Globus pallidus (tissue), 1 donor: Measurements from ENCODE around the gene FANCL.
"Not testable (repeated sequence)": the region's sequence is repeated elsewhere in the genome, so short reads cannot be mapped to it uniquely, and the experiment has no call there.

Experiments
- DNase-seq: peaks from one replicate; pipeline ENCODE4 v3.0.0-alpha.2; 2015; ENCODE audit warnings: low spot score

FANCL gene

DNA sequence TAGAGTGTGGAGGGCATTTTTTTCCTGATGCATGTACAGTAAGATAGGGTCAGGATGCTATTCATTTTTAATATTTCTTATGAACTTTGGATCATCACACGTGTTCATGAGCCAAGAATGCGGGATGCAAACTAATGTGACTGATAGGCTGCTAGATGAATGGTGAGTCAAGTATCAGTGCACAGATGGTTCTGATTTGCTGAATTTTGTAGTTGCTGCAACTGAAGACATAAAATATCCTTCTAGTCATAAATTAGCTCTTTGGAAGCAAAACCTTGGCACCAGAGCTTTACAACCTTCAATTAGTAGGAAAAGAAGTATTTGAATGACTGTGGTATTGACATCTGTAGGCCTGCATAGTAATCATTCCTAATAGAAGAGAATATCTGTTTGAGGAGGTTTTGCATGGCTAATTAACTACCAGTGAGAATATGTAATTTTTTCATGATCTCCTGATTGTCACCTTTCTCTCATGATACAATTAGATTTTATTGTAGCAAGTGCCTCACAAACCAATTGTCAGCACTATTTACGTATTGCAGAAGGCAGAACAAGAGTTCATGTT is 100.5 kb downstream of the FANCL start:
- DNase-seq = no peak

DNA sequence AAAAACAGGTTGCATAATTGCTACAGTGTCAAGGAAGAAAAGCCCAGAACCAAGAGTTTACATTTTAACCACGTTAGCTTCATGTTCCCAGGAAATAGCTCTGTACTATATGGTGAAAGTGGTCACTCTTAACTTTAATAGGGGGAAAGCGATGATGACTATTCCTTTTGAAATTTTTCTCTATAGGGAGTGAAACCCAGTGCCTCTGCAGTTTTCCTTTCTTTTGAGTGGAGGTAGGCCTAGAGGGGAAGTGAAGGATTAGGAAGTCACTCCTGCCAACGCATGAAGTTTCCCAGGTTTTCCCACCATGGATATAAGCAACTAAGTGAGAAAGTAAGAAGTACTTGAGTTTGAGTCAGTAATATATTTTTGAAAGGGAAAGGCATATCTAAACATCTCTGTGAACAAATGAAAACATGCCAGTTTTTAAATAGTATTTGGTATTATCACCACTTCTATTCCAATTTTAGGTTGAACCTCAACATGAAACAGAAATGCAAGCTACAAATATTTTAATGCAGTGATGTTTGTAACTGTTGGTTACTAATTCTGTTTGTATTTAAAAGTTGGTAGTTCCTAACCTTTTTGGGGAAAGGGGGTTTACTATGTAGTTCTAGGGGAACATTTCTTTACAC is 102.6 kb downstream of the FANCL start:
- no peak for DNase-seq

DNA sequence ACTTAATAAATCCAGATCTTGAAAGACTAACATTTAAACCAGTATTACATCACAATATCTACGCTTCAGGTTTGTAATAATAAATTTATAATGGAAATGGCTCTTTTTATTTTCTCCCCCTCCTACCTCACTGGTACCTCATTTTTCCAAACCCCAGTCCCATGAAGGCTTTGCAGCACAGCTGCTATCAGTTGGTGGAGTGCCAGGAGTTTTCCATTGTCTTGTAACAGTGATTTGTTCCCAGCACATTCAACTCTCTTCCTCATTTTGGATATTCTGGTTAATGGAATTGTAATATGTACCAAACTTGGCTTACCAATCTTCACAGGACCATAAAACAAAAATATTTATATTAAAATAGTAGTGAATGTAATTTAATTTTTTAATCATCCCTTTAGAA is 103.3 kb downstream of the FANCL start:
- peak; percentile 77 for DNase-seq

DNA sequence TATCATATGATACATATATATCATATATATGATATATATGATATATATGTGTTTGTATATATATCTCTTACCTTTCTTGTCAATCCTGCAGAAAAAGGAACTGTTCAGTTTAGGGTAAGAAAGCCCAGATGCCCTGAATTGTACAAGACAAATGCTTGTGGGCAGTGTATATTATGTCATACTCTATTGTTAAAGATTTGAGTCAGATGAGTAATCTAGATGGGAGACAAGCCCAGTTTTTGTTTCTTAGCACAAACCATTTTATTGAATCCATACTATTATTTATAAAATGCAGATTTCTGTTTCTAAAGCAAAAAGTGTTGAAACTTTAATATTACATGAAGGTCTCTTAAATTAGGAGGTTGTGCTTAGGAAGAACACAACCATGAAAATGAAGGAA is 103.9 kb downstream of the FANCL start:
- DNase-seq = peak; percentile 50

DNA sequence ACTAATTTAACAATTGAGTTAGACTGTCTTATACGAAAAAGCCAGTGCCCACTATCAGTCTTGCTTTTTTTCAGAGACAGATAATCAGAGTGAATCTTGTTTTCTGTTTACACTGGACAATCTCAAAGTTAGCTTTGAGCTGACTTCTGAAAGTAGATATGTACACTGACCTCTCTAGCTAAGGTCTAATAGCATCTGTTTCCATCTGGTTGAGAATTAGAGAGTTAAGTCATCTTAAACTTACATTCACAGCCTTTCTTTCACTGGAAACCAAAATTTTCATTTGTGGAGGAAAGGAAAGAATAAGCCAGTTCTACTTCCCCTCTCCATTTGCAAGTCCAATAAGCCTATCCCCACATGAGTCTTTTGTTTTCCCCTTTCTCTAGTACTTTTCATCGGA is 105.3 kb downstream of the FANCL start:
- peak; percentile 43 for DNase-seq

DNA sequence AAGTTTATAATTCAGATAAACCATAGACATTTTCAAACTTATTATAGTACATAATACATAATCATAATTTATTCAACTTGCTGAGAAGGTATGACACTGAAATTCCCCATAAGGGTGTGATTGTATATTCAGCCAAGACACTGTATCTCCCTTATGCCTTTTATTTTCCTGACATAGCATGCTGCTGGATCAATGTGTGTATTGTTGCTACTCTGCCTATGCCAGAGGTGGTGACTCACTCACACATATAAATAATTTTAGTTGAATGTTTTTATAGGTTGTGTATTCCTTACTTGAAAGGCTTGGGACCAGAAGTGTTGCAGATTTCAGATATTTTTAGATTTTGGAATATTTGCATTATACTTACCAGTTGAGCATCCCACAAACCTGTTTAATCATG is 107.7 kb downstream of the FANCL start:
- DNase-seq = no peak

DNA sequence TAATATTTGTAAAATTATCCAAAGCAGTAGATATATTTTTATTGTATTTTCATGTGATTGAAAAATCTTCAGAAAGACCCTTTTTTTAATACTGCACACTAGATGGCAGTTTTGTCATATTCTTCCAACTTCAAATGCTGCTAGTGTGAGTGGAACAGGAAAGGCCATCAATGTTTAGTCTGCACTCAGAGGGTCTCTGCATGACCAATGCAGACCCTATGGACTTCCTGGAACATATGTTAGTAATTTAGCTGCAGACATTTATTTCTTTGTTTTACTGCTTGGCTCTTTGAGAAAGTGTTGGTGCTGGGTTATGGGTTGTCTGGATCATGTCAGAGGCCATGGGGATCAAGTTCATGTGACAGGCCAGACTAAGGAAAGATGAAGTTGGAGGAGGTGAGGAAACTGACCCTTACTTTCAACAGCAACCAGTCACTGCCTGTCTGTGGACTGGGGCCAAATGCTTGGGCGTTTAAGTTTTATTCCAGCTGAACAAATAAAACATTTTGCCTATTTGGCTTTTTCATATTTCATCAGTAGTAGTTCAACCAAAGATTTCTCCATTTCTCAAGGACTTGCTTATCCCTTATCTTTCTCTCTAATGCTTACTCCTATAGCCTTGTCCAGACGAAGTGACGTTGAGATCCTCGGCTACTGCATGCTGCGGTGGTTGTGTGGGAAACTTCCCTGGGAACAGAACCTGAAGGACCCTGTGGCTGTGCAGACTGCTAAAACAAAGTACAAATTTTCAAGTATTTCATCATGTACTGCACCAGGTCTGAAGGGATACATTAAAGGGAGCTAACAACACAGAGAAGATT is 109.7 kb downstream of the FANCL start:
- peak; percentile 74 for DNase-seq

DNA sequence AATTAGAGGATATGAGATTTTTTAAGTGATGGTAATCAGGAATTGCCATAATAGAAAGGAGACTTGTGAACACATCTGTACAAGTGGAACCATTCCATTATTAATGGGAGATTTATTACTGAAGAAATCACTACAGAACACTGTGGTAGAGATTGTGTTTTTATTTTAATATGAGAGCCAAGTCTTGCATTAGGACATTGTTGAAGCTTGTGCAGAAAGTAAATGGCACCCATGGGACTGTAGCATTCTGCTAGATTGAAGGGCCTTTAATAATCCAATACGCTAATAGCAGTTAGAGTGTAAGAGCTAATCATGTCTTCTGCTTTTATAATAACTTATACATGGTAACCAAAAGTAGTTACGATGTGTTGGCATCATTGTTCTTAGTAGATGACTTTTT is 110.9 kb downstream of the FANCL start:
- DNase-seq = no peak

DNA sequence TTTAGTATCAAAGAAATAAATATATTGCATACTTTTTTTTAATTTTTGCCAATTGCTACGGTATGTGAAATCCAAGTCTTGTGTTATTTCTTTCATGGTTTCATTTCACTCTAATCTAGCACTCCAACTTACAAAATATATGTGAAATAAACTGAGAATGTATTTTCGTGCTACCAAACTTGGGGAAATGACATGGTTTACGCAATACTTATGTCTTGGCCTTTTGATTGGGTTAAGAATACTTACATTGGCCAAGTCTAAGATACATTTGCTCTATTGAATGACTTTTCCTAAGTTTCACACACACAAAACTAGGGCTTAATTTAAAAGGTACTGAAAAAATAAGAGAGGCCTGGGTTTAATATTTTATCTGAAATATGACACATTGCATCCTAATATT is 114.0 kb downstream of the FANCL start:
- DNase-seq = no peak

DNA sequence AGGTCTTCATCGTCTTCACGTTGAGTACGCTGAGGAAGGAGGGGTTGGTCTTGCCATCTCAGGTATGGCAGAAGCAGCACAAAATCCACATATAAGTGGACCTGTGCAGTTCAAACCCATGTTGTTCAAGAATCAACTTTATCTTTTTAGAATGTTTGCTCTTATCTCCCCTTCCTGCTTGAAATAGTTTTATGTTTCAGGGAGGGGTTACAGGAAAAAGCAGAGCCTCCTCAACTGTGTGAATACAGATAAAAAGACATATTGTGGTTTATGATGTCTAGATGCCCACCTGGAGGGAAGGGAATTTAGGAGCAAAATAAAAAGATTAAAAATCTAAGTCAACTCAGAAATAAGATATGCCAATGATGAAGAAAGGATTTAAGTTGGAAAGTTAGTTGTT is 118.6 kb downstream of the FANCL start:
- no peak for DNase-seq

DNA sequence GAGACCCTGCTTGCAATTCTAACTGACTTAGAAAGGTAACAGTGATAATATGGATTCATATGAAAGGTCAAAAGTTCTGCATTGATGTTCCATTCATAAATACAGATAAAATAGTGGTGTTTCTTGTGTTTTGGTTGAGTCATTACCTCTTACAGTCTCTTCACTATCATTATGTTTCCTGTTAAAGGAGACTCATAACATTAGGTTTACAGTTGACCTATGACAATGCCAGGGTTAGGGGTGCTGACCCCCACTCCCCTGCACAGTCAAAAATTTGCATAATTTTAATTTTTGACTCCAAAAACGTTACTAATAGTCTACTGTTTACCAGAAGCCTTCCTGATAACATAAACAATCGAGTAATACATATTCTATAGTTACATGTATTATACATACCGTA is 119.1 kb downstream of the FANCL start:
- no peak for DNase-seq

DNA sequence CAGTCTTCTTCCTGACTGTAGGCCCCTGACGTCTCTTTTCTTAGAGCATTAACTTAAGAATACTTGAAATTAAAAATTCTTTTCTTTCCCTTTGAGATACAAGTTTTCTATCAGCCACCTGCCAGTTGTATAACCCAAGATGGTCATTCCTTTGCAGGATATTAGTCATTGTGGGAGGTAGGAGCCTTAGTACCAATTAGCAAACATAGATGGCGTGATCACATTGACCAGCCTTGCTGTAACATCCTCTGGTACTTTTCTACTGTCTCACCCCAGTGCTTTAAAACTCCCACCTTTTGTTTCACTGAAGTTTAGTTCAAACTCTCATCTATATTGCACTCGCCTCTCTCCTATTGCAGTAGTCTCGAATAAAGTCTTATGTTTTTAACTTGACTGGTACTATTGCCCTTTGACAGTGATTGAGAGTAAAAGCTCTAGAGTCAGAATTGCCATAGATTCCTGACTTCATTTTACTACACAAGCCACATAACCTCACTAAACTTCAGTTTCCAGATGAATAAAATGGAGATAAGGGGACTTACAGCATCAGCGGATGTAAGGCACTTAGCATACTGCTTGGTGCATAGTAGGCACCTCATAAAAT is 120.4 kb downstream of the FANCL start:
- no peak for DNase-seq

DNA sequence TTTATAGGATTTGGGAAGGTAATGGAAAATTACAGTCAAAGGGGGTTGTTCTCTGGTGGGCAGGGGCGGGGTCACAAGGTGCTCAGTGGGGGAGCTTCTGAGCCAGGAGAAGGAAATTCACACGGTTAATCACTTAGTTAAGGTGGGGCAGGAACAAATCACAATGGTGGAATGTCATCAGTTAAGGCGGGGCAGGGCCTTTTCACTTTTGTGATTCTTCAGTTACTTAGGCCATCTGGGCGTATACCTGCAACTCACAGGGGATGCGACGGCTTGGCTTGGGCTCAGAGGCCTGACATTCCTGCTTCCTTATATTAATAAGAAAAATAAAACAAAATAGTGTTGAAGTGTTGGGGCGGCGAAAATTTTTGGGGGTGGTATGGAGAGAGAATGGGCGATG is 127.6 kb downstream of the FANCL start:
- not testable (repeated sequence) for DNase-seq

DNA sequence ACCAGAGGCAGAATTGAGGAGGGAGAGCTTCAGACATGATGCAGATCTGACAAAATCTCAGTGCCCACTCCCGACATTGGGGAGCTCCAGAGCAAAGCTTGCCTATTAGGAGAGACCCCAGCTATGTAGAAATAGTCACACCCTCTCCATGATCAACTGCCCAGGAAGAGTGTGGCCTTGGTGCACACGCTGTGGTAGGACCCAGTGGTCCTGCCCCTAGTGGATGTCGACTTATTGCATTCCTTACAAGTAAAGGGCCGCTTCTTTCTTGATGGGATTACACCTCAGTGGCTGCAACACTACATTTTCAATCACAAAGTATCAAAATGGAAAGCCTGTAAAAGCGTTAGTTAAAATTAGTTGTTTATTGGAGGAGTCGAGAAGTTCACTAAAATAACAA is 130.4 kb downstream of the FANCL start:
- DNase-seq = no peak

DNA sequence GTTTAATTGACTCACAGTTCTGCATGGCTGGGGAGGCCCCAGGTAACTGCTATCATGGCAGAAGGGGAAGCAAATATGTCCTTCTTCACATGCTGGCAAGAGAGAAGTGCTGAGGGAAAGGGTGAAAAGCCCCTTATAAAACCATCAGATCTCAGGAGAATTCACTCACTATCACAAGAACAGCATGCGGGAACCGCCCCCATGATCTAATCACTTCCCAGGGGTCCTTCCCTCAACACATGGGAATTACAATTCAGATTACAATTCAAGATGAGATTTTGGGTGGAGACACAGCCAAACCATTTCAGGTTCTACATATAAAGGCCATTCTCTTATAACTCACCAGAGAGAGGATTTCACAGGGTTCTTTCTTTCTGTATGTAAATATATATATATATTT is 131.6 kb downstream of the FANCL start:
- DNase-seq = no peak
